LNCAP (cell line): ENCODE results near the gene ARID1B.

ENCODE experiments used
- CTCF ChIP-seq: fragments of 450-650 bp; IDR thresholded peaks from 2 replicates; pipeline ENCODE4 v1.5.1; 2017; ENCODE audit warnings: mild to moderate bottlenecking

ARID1B gene

GRCh38 chr6:156938143-156938542 lies 161.0 kb downstream of the ARID1B start:
- TF ChIP-seq CTCF, result no peak

DNA sequence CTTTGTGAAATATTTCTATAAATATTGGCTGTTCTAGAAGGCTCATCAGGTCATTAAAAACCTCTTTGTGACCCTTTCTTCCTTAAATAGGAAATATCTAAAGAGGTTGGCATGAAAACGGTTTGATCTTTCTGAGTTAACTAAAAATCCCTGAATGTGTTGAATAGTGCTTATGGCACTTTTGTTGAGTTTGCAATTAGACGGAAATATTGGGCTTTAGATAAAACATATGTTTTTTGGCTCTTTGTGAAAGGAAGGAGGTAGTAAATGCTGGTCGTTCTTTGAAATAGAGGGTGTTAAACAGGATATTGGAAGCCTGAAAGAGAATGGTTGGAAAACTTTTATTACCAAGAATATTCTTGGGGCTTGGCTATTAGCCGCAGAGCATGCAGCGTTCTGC lies 163.0 kb downstream of the ARID1B start:
- no peak for TF ChIP-seq CTCF

GRCh38 chr6:156942266-156942665 lies 165.1 kb downstream of the ARID1B start:
- no peak for TF ChIP-seq CTCF

- TF ChIP-seq CTCF, result no peak
Observed at GRCh38 chr6:156943166-156943565, 166.0 kb downstream of the ARID1B start.

- TF ChIP-seq CTCF, result no peak
Observed at GRCh38 chr6:156943816-156944215, 166.6 kb downstream of the ARID1B start.

GRCh38 chr6:156944412-156944811 lies 167.2 kb downstream of the ARID1B start:
- no peak for TF ChIP-seq CTCF

DNA sequence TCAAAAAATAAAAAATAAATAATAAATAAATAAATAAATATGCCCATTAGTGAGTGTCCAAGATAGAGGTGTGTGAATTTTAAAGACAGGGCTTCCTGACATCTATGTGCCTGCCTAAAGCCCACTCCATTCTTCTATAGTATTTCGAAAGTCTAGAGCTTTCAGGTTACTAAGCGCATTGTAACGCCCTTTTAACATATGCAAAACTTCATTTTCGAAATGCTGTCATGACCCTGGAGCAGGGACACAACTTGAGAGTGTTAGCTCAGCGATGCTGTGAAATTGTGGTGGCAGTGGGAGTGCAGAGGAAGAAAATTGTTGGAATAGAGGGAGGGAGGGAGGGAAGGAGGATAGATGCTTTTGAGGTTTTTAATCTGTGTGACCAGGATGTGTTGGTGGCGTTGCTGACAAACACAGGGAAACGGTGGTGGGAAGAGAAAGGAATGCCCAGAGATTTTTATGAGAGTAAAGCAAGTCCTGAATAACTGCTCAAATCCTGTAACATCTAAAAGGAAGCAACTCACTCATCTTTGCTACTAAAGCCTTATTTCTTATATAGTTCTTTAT lies 169.3 kb downstream of the ARID1B start:
- TF ChIP-seq CTCF, result no peak

DNA sequence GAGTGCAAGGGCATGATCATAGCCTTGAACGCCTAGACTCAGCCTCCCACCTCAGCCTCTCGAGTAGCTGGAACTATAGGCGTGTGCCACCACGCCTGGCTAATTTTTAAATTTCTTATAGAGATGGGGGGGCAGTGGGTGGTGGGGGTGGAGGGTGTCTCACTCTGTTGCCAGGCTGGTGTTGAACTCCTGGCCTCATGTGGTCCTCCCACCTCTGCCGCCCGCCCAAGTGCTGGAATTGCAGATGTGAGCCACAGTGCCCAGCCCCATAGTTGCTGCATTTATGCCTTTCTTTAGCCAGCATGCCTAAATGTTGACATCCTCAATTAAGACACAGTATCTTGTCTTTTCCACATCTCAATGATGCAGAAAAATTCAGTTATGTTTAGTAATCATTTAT lies 171.1 kb downstream of the ARID1B start:
- TF ChIP-seq CTCF, result no peak
